K562 (cell line): ENCODE measurements around the gene RPH3AL. TPM values are rescaled to one million over a fixed set of nuclear protein-coding genes. Genes with fewer than 3 reads are reported as not detected.

ENCODE experiments used
- BRCA1 ChIP-seq, 2 experiments: fragments of 450-650 bp in 1 of 2; sonication (generic) in 1 of 2; formaldehyde crosslinking in 1 of 2; IDR thresholded peaks; 2 replicates each; pipeline versions ENCODE4 v1.5.0 to v1.6.1; 2017 to 2020; ENCODE audit warnings: mild to moderate bottlenecking in 1 of 2, missing genetic modification reagents in 1 of 2
- CHD2 ChIP-seq: IDR thresholded peaks from 2 replicates; pipeline ENCODE4 v1.6.1; 2011; ENCODE audit warnings: low read depth, low read length
- DDX20 ChIP-seq: fragments of 450-650 bp; IDR thresholded peaks from 2 replicates; pipeline ENCODE4 v1.6.1; 2016; ENCODE audit warnings: missing genetic modification characterization, low read depth, mild to moderate bottlenecking, missing compliant biosample characterization, moderate library complexity
- HSF4 ChIP-seq: fragments of 250-450 bp; sonication (Bioruptor Pico); IDR thresholded peaks from 2 replicates; pipeline ENCODE4 v2.1.2; 2022; ENCODE audit warnings: mild to moderate bottlenecking, moderate library complexity, borderline replicate concordance
- polyA plus RNA-seq, 8 experiments: library from polyadenylated mRNA; depleted of rRNA in 4 of 8; stranded (reverse) in 5 of 8; unstranded in 3 of 8; fragments of >200 nt; fragmentation: Nextera tagmentation in 2 of 8; fragmentation: Illumina TruSeq in 1 of 8; extraction: Ambion mirVana in 2 of 8; extraction: Trizol in 1 of 8; gene quantifications; 2 replicates each; pipeline versions ENCODE4 v1.2.1 to v1.2.3, GENCODE V29; 2011 to 2014; ENCODE audit warnings: inconsistent platforms in 1 of 8, missing spikeins in 1 of 8
- total RNA-seq, 7 experiments: library from RNA; depleted of rRNA in 6 of 7; stranded (reverse); fragments of >200 nt in 6 of 7; fragmentation: Illumina TruSeq in 2 of 7; extraction: Trizol in 2 of 7; gene quantifications; 2 replicates each; pipeline versions ENCODE4 v1.2.1 to v1.2.3, GENCODE V29; 2011 to 2021; ENCODE audit warnings: low replicate concordance in 1 of 7
- TF ChIP-seq, protein P1 (sequence below): sonication (generic); formaldehyde crosslinking; IDR thresholded peaks from 2 replicates; pipeline ENCODE4 v1.8.1; 2022; ENCODE audit warnings: missing genetic modification reagents
- TF ChIP-seq, protein P2 (sequence below): fragments of 450-650 bp; formaldehyde crosslinking; IDR thresholded peaks from 2 replicates; pipeline ENCODE4 v1.4.0; 2022; ENCODE audit warnings: missing genetic modification characterization

The RPH3AL gene
- total and polyA plus RNA-seq, 9 of the 15 experiments (the other 6 are each of a cell fraction or from before 2014, with no cell fraction given) = 0.18 to 1.7 (median 0.39) TPM

DNA sequence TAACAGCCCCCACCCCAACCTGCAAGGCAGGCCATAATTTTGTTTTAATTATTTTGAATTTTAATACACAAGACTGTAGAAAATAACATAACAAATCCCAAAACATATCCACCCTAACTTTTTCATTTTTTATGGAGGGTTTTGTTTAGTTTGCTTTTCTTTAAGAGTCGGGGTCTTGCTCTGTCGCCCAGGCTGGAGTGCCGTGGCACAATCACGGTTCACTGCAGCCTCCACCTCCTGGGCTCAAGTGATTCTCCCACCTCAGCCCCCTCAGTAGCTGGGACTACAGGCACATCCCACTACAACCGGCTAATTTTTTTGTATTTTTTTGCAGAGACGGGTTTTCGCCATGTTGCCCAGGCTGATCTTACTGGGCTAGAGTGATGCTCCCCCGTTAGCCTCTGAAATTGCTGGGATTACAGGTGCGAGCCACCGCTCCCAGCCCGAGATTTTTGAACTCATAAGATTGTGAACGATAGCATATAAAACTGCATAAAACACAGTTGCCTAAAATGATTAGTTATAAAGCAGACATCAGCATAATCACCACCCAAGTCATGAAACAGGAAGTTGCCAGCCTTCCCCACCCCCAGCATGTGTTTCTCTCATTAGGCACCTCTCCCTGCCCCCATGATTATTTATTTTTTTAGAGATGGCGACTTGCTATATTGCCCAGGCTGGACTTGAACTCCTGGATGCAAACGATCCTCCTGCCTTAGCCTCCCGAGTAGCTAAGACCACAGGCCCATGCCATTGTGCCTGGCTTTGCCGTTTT lies 157.6 kb downstream of the RPH3AL start (continued):
- TF ChIP-seq, protein P1, sequence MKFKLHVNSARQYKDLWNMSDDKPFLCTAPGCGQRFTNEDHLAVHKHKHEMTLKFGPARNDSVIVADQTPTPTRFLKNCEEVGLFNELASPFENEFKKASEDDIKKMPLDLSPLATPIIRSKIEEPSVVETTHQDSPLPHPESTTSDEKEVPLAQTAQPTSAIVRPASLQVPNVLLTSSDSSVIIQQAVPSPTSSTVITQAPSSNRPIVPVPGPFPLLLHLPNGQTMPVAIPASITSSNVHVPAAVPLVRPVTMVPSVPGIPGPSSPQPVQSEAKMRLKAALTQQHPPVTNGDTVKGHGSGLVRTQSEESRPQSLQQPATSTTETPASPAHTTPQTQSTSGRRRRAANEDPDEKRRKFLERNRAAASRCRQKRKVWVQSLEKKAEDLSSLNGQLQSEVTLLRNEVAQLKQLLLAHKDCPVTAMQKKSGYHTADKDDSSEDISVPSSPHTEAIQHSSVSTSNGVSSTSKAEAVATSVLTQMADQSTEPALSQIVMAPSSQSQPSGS = no peak
- TF ChIP-seq CHD2 (no peak), DDX20 (no peak), HSF4 (CRISPR knock-in tag) (no peak), BRCA1 (IDR thresholded peaks at IDR 0.05) (no peak), BRCA1 (CRISPR knock-in tag; IDR thresholded peaks at IDR 0.05) (no peak)
- TF ChIP-seq, protein P2, sequence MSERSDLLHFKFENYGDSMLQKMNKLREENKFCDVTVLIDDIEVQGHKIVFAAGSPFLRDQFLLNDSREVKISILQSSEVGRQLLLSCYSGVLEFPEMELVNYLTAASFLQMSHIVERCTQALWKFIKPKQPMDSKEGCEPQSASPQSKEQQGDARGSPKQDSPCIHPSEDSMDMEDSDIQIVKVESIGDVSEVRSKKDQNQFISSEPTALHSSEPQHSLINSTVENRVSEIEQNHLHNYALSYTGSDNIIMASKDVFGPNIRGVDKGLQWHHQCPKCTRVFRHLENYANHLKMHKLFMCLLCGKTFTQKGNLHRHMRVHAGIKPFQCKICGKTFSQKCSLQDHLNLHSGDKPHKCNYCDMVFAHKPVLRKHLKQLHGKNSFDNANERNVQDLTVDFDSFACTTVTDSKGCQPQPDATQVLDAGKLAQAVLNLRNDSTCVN (CRISPR knock-in tag) = no peak
